Measurements from ENCODE around the gene ARID3A. TPM values are rescaled to one million over a fixed set of nuclear protein-coding genes. Genes with fewer than 3 reads are reported as not detected.
"Not testable (repeated sequence)": the region's sequence is repeated elsewhere in the genome, so short reads cannot be mapped to it uniquely, and the experiment has no call there.

Gene ARID3A
- total RNA-seq, 4 donors from 2014 or later: 1.8 to 9.4 (median 5.6) TPM

- DNase-seq (ENCODE audit: low spot score in 2 of 2): no peak
- WGBS, 2 donors: 86 to 89% methylated on average over 32 to 42 of the region's 43 CpGs
- intact Hi-C loops (cut with DNase I; ENCODE audit: low total_unique reads): no loop called here
- H3K4me3 ChIP-seq (ENCODE audit: low read depth, poor library complexity, severe bottlenecking): no peak overlapping the region
- TF ChIP-seq POLR2A (IDR thresholded peaks at IDR 0.05): no peak
- TF ChIP-seq CTCF (IDR thresholded peaks at IDR 0.05): no peak
These were observed 29.0 kb downstream of the ARID3A start for GRCh38 chr19:954672-955494.

- 87 to 90% methylated on average over 54 to 55 of the region's 55 CpGs for WGBS, 2 donors
- intact Hi-C loops (cut with DNase I; ENCODE audit: low total_unique reads): no loop called here
- no peak overlapping the region for H3K4me3 ChIP-seq (ENCODE audit: low read depth, poor library complexity, severe bottlenecking)
- TF ChIP-seq CTCF (IDR thresholded peaks at IDR 0.05) (no peak), POLR2A (IDR thresholded peaks at IDR 0.05) (no peak)
- no peak for DNase-seq (ENCODE audit: low spot score in 2 of 2)
These were observed 30.2 kb downstream of the ARID3A start for GRCh38 chr19:955803-956765.

GRCh38 chr19:956766-957440 lies 31.1 kb downstream of the ARID3A start:
- 46 to 68% methylated on average over 20 to 25 of the region's 27 CpGs for WGBS, 2 donors
- no peak overlapping the region for H3K4me3 ChIP-seq (ENCODE audit: low read depth, poor library complexity, severe bottlenecking)
- no peak for DNase-seq (ENCODE audit: low spot score in 2 of 2)
- intact Hi-C loops (cut with DNase I; ENCODE audit: low total_unique reads): no loop called here
- TF ChIP-seq CTCF (IDR thresholded peaks at IDR 0.05): no peak
- no peak for TF ChIP-seq POLR2A (IDR thresholded peaks at IDR 0.05)

GRCh38 chr19:957578-957977 lies 31.7 kb downstream of the ARID3A start:
- intact Hi-C loops (cut with DNase I; ENCODE audit: low total_unique reads); DNase-seq (ENCODE audit: low spot score in 2 of 2): not testable (repeated sequence)

GRCh38 chr19:958967-959855 lies 33.4 kb downstream of the ARID3A start:
- no peak for TF ChIP-seq POLR2A (IDR thresholded peaks at IDR 0.05)
- no peak for TF ChIP-seq CTCF (IDR thresholded peaks at IDR 0.05)
- DNase-seq (ENCODE audit: low spot score in 2 of 2): no peak
- H3K4me3 ChIP-seq (ENCODE audit: low read depth, poor library complexity, severe bottlenecking): no peak overlapping the region
- intact Hi-C loops (cut with DNase I; ENCODE audit: low total_unique reads): no loop called here
- WGBS, 2 donors: 79 to 85% methylated on average over 36 of the region's 36 CpGs

More at GRCh38 chr19:957578-957977, 31.7 kb downstream of the ARID3A start:
- not testable (repeated sequence) for H3K4me3 ChIP-seq (ENCODE audit: low read depth, poor library complexity, severe bottlenecking)
- WGBS, 2 donors: 84 to 90% methylated on average over 9 of the region's 9 CpGs
